ENCODE results near the gene CCDC157. TPM values are rescaled to one million over a fixed set of nuclear protein-coding genes. Genes with fewer than 3 reads are reported as not detected.

CCDC157 gene
- total RNA-seq, 1 experiment from 2014 or later = 4.9 TPM

GRCh38 chr22:30308518-30309230 is 48.1 kb upstream of the CCDC157 start:
- H3K9me3 Mint-ChIP-seq (ENCODE audit: unreplicated experiment) = no peaks in the 10 kb centered on the region
- no peak overlapping the region for H3K4me3 ChIP-seq (ENCODE audit: low read depth, low read length)
- DNase-seq = no peak
- no peaks in the 10 kb centered on the region for H3K27me3 ChIP-seq (replicated peaks; ENCODE audit: control insufficient read depth, insufficient read depth, low read length)
- no peaks in the 10 kb centered on the region for H3K36me3 ChIP-seq (ENCODE audit: control insufficient read depth, insufficient read depth, low read length)
- CTCF ChIA-PET = interaction anchor here (0.9 kb wide), 1 partner anchor 21 kb away, joined by 3 read pairs; no protein-coding TSS in a partner anchor
- H3K4me1 Mint-ChIP-seq (ENCODE audit: low read depth, unreplicated experiment) = peaks cover 33% of the 10 kb centered on the region
- H3K27ac Mint-ChIP-seq (ENCODE audit: unreplicated experiment) = no peak overlapping the region
- POLR2A ChIA-PET = no interaction called here
- BruUV-seq (replicated peaks) = no TSS peak
- H3K4me1 ChIP-seq = no peaks in the 10 kb centered on the region; the same call in 1 of the 2 replicates
- intact Hi-C loops (cut with micrococcal nuclease; ENCODE audit: unreplicated experiment) = no loop called here
- no peaks in the 10 kb centered on the region for H3K9me3 ChIP-seq
- H3K4me3 Mint-ChIP-seq (ENCODE audit: unreplicated experiment) = no peak overlapping the region
- TF ChIP-seq, protein P1, sequence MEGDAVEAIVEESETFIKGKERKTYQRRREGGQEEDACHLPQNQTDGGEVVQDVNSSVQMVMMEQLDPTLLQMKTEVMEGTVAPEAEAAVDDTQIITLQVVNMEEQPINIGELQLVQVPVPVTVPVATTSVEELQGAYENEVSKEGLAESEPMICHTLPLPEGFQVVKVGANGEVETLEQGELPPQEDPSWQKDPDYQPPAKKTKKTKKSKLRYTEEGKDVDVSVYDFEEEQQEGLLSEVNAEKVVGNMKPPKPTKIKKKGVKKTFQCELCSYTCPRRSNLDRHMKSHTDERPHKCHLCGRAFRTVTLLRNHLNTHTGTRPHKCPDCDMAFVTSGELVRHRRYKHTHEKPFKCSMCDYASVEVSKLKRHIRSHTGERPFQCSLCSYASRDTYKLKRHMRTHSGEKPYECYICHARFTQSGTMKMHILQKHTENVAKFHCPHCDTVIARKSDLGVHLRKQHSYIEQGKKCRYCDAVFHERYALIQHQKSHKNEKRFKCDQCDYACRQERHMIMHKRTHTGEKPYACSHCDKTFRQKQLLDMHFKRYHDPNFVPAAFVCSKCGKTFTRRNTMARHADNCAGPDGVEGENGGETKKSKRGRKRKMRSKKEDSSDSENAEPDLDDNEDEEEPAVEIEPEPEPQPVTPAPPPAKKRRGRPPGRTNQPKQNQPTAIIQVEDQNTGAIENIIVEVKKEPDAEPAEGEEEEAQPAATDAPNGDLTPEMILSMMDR (IDR thresholded peaks at IDR 0.05; ENCODE audit: insufficient read depth in 1 of 2, low read depth in 1 of 2, low read length in 1 of 2, severe bottlenecking in 1 of 2, unreplicated experiment in 1 of 2) = no peak
- peaks cover 11% of the 10 kb centered on the region for H3K36me3 Mint-ChIP-seq (ENCODE audit: insufficient read depth, unreplicated experiment)
- H3K27me3 Mint-ChIP-seq (ENCODE audit: insufficient read depth, unreplicated experiment) = no peaks in the 10 kb centered on the region

DNA sequence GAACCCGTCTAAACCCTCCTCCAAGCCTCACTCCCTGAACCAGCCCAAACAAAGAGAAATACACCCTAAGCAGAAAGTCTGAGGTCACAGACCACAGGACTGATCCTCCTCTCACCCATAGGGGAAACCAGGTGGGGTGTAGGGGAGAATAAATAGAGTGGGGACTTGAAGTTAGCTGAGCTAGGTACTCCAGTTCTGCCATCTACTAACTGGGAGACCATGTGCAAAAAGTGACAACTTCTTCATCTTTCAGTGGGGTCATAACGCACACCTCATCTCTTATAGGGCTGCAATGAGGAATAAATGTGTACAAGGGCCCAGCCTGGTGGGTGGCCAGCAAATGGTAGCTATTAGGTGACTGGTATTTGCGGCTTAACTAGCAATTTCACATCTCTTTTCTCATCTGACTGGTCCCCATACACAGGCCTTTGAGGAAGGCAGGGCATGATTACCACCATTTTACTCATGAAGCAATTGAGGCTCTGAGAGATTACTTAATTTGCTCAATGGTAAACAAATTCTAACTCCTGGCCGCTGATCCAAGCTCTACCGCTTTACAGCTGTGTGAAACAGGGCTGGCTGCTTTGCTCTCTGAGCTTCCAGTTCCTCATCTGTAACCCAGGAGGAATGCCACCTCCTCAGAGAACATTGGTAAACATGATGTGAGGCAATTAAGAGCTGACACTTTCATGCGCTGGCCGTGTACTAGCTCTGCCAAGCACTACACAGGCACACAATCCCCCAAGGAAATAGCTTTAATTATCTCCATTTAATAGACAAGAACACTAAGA is 46.7 kb upstream of the CCDC157 start:
- no TSS peak for BruUV-seq (replicated peaks)

More for the DNA sequence above, 46.7 kb upstream of the CCDC157 start:
- no peaks in the 10 kb centered on the region for H3K9me3 Mint-ChIP-seq (ENCODE audit: unreplicated experiment)
- ChIA-PET POLR2A (no interaction called here), CTCF (interaction anchor here (0.9 kb wide), 1 partner anchor 12 kb away, joined by 3 read pairs; no protein-coding TSS in a partner anchor)
- TF ChIP-seq, protein P1 (IDR thresholded peaks at IDR 0.05; ENCODE audit: insufficient read depth in 1 of 2, low read depth in 1 of 2, low read length in 1 of 2, severe bottlenecking in 1 of 2, unreplicated experiment in 1 of 2) = no peak
- H3K4me1 Mint-ChIP-seq (ENCODE audit: low read depth, unreplicated experiment) = peaks cover 33% of the 10 kb centered on the region
- Histone ChIP-seq H3K4me1 (peaks cover 4% of the 10 kb centered on the region; the same call in 1 of the 2 replicates), H3K27me3 (replicated peaks; ENCODE audit: control insufficient read depth, insufficient read depth, low read length) (no peaks in the 10 kb centered on the region), H3K36me3 (ENCODE audit: control insufficient read depth, insufficient read depth, low read length) (no peaks in the 10 kb centered on the region), H3K4me3 (ENCODE audit: low read depth, low read length) (no peak overlapping the region), H3K9me3 (no peaks in the 10 kb centered on the region)
- no peaks in the 10 kb centered on the region for H3K27me3 Mint-ChIP-seq (ENCODE audit: insufficient read depth, unreplicated experiment)
- peaks cover 1% of the 10 kb centered on the region for H3K36me3 Mint-ChIP-seq (ENCODE audit: insufficient read depth, unreplicated experiment)
- H3K27ac Mint-ChIP-seq (ENCODE audit: unreplicated experiment) = no peak overlapping the region
- DNase-seq = no peak
- intact Hi-C loops (cut with micrococcal nuclease; ENCODE audit: unreplicated experiment) = no loop called here
- H3K4me3 Mint-ChIP-seq (ENCODE audit: unreplicated experiment) = no peak overlapping the region

Measured in Caco-2 (cell line).